HG03457 (cell line): ENCODE results near the gene SLC38A11.

Source experiments
- ATAC-seq: cut with Tn5 transposase; IDR thresholded peaks from one replicate; pipeline ENCODE4 v1.9.1; 2021; ENCODE audit warnings: moderate number of reproducible peaks; ENCODE audit not compliant: unreplicated experiment

The SLC38A11 gene

GRCh38 chr2:164972216-164972615, 16.9 kb upstream of the SLC38A11 start:
- no peak for ATAC-seq

GRCh38 chr2:164969909-164970690, 14.8 kb upstream of the SLC38A11 start:
- ATAC-seq, result no peak

GRCh38 chr2:164967781-164968228, 12.5 kb upstream of the SLC38A11 start:
- no peak for ATAC-seq

GRCh38 chr2:164967361-164967760, 12.0 kb upstream of the SLC38A11 start:
- no peak for ATAC-seq

- no peak for ATAC-seq
Measured at GRCh38 chr2:164964700-164965099, 9.4 kb upstream of the SLC38A11 start.

GRCh38 chr2:164960159-164960558, 4.8 kb upstream of the SLC38A11 start:
- no peak for ATAC-seq

GRCh38 chr2:164954186-164954585, 1.1 kb downstream of the SLC38A11 start:
- ATAC-seq, result no peak

GRCh38 chr2:164953279-164953678, 2.0 kb downstream of the SLC38A11 start:
- no peak for ATAC-seq

- no peak for ATAC-seq
Measured at GRCh38 chr2:164952057-164952702, 3.1 kb downstream of the SLC38A11 start.

GRCh38 chr2:164948540-164948939, 6.8 kb downstream of the SLC38A11 start:
- no peak for ATAC-seq

- no peak for ATAC-seq
Measured at GRCh38 chr2:164947281-164947680, 8.0 kb downstream of the SLC38A11 start.

GRCh38 chr2:164943289-164943688, 12.0 kb downstream of the SLC38A11 start:
- no peak for ATAC-seq

- ATAC-seq, result no peak
Measured at GRCh38 chr2:164937864-164938401, 17.4 kb downstream of the SLC38A11 start.

- no peak for ATAC-seq
Measured at GRCh38 chr2:164935118-164936101, 19.9 kb downstream of the SLC38A11 start.

GRCh38 chr2:164934401-164935117, 20.8 kb downstream of the SLC38A11 start:
- no peak for ATAC-seq

GRCh38 chr2:164933671-164934189, 21.6 kb downstream of the SLC38A11 start:
- ATAC-seq, result no peak

- no peak for ATAC-seq
Measured at GRCh38 chr2:164932377-164932776, 22.9 kb downstream of the SLC38A11 start.

GRCh38 chr2:164928101-164928673, 27.1 kb downstream of the SLC38A11 start:
- no peak for ATAC-seq

GRCh38 chr2:164922134-164922533, 33.2 kb downstream of the SLC38A11 start:
- ATAC-seq, result no peak

GRCh38 chr2:164920430-164920829, 34.9 kb downstream of the SLC38A11 start:
- no peak for ATAC-seq
